Common myeloid progenitor, CD34-positive (primary cell): ENCODE data around the gene NPAS3.

Experiments
- CTCF ChIA-PET: fragments of 350-600 bp; sonication (Branson Sonifier 250); formaldehyde crosslinking; loops from one replicate; lab custom pipeline; 2021; ENCODE audit warnings: antibody characterized with exemption; lab: Charles Lee
- POLR2A ChIA-PET: fragments of 350-600 bp; sonication (Branson Sonifier 250); formaldehyde crosslinking; loops from one replicate; lab custom pipeline; 2021; ENCODE audit warnings: antibody characterized with exemption; lab: Charles Lee
- DNase-seq, 3 donors: peaks; one replicate each; pipeline versions ENCODE4 v3.0.0 to v3.0.0-alpha.2; 2013
- H3K27ac ChIP-seq, 2 experiments: 1 replicate in 1 of 2; 2 replicates in 1 of 2; pipeline ENCODE4 v1.7.0; 2013; ENCODE audit warnings: inconsistent platforms in 2 of 2, low read length in 2 of 2, mild to moderate bottlenecking in 2 of 2, low read depth in 1 of 2, moderate library complexity in 1 of 2; ENCODE audit not compliant: severe bottlenecking in 2 of 2, insufficient read depth in 1 of 2, poor library complexity in 1 of 2
- H3K27me3 ChIP-seq, 5 experiments: replicated peaks in 2 of 5; 1 replicate in 3 of 5; 2 replicates in 2 of 5; pipeline versions ENCODE4 v1.6.1 to v1.7.0; 2013; ENCODE audit warnings: low read length in 4 of 5, mild to moderate bottlenecking in 2 of 5, moderate library complexity in 2 of 5, inconsistent platforms in 1 of 5; ENCODE audit not compliant: insufficient read depth in 5 of 5, control insufficient read depth in 4 of 5
- H3K36me3 ChIP-seq, 4 experiments: 1 replicate in 2 of 4; 2 replicates in 2 of 4; pipeline versions ENCODE4 v1.6.1 to v1.7.0; 2013; ENCODE audit warnings: low read length in 3 of 4, control low read depth in 1 of 4, mild to moderate bottlenecking in 1 of 4; ENCODE audit not compliant: control insufficient read depth in 4 of 4, insufficient read depth in 4 of 4
- H3K4me1 ChIP-seq, 4 experiments: 1 replicate in 3 of 4; 2 replicates in 1 of 4; pipeline versions ENCODE4 v1.6.1 to v1.7.1; 2013; ENCODE audit warnings: low read length in 3 of 4, mild to moderate bottlenecking in 3 of 4, control low read depth in 1 of 4, inconsistent platforms in 1 of 4, moderate library complexity in 1 of 4; ENCODE audit not compliant: control insufficient read depth in 4 of 4, insufficient read depth in 4 of 4; ENCODE audit errors: control extremely low read depth in 1 of 4
- H3K4me3 ChIP-seq, 7 experiments: 1 replicate in 4 of 7; 2 replicates in 3 of 7; pipeline versions ENCODE4 v1.5.1 to v1.7.0; 2013; ENCODE audit warnings: mild to moderate bottlenecking in 7 of 7, low read length in 6 of 7, moderate library complexity in 6 of 7, inconsistent platforms in 2 of 7, low read depth in 2 of 7, control low read depth in 1 of 7; ENCODE audit not compliant: insufficient read depth in 4 of 7, control insufficient read depth in 1 of 7; ENCODE audit errors: extremely low read depth in 1 of 7
- H3K9me3 ChIP-seq, 5 experiments: 1 replicate in 4 of 5; 2 replicates in 1 of 5; pipeline versions ENCODE4 v1.6.1 to v1.7.1; 2013; ENCODE audit warnings: low read length in 4 of 5, mild to moderate bottlenecking in 2 of 5, inconsistent platforms in 1 of 5, low read depth in 1 of 5, moderate library complexity in 1 of 5; ENCODE audit not compliant: control insufficient read depth in 4 of 5, insufficient read depth in 2 of 5; ENCODE audit errors: control extremely low read depth in 1 of 5
- WGBS: methylation state at CpG from one replicate; pipeline ENCODE4 v1.1.5; 2013; ENCODE audit not compliant: insufficient coverage; 5-methylcytosine and 5-hydroxymethylcytosine counted together

Gene NPAS3

DNA sequence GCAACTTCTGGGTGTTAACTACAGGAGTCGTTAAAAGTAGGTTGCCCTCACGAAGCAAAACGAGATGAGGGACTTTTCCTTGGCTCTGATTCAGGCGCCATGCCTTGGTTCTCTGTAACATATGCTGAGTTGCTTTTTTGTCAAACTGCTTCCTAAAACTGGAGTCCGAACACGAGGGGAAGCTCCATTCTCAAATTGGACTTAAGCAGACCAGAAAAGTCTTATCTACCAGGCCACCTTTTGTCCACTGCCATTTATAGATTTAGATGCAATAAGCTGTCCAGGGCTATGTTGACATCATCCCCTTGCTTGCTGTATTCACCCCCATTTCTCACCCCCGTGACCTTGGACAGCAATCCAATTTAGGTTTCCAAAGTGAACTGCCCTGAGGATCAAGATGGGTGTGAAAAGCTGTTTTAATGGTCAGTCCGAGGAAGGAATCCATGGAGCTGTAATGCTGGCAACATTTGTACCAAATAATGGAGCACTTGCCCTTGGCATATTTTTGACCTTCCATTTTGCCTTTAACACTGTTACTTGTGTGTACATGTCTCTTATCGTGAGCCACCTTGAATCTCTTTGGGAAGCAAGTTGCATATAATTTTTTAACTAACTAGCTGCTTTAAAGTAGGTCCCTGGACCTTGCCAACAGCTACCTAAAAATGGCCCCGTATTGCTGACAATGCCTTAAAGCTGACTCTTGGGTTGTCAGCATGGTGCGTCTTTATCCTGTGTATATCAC lies 714.1 kb downstream of the NPAS3 start:
- CTCF ChIA-PET, result no interaction called here
- Histone ChIP-seq H3K27me3 (no peaks in the 10 kb centered on the region), H3K36me3 (no peaks in the 10 kb centered on the region), H3K4me1 (no peaks in the 10 kb centered on the region), H3K27ac (no peak overlapping the region), H3K4me3 (no peak overlapping the region), H3K9me3 (peaks cover 0 to 2% (median 0%) of the 10 kb centered on the region in 5 experiments)
- POLR2A ChIA-PET, result no interaction called here
- WGBS, result 94% methylated on average over 7 of the region's 11 CpGs
- DNase-seq, result no peak

DNA sequence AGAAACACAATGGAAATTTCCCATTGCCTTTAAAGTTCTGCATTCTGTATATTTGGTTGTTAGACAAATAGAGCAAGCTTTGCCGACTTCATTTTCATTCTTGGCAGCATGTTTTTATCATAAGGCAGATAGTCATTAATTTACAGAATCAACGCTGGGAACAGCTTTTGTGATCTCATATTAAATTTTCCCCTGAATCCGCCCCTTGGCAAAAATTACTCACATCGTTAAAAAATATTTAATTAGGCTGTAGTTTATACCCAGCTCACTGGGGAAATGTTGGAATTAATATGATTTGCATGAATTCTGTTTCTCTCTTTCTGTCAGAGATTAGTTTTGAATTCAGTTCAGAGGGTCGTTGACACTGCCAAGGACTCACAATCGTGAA lies 714.6 kb downstream of the NPAS3 start:
- no peak for DNase-seq
- H3K27ac ChIP-seq, result no peak overlapping the region
- H3K4me3 ChIP-seq, result no peak overlapping the region
- peaks cover 0 to 2% (median 0%) of the 10 kb centered on the region in 5 experiments for H3K9me3 ChIP-seq
- ChIA-PET POLR2A (no interaction called here), CTCF (no interaction called here)
- H3K27me3 ChIP-seq, result no peaks in the 10 kb centered on the region
- H3K36me3 ChIP-seq, result no peaks in the 10 kb centered on the region
- H3K4me1 ChIP-seq, result no peaks in the 10 kb centered on the region
- WGBS, result 80% methylated on average over 1 of the region's 6 CpGs

DNA sequence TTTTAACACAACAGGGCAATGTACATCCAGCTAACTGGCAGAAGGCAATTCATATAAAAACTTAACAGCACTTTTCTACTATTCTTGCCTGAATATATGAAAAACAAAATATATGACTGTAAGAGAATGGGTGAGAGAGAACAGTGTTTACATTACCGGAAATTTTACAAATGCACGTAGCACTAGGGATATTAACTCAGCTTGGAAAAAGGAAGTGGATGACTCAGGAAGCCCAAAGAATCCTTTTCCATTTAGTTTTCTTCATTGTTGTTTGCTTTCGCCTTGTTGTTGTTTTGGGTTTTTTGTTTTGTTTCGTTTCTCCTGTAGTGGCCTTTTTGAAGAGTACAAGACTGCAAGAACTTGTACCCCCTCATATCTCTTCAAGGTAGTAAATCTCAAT lies 716.7 kb downstream of the NPAS3 start:
- H3K27me3 ChIP-seq, result no peaks in the 10 kb centered on the region
- no peak for DNase-seq
- no peak overlapping the region for H3K4me3 ChIP-seq
- peaks cover 0 to 2% (median 0%) of the 10 kb centered on the region in 5 experiments for H3K9me3 ChIP-seq
- POLR2A ChIA-PET, result interaction anchor here (0.5 kb wide), 1 partner anchor 580 kb away, joined by 3 read pairs; no protein-coding TSS in a partner anchor
- CTCF ChIA-PET, result no interaction called here
- H3K36me3 ChIP-seq, result no peaks in the 10 kb centered on the region
- H3K4me1 ChIP-seq, result no peaks in the 10 kb centered on the region
- H3K27ac ChIP-seq, result no peak overlapping the region
- WGBS, result 79% methylated on average over 2 of the region's 4 CpGs

DNA sequence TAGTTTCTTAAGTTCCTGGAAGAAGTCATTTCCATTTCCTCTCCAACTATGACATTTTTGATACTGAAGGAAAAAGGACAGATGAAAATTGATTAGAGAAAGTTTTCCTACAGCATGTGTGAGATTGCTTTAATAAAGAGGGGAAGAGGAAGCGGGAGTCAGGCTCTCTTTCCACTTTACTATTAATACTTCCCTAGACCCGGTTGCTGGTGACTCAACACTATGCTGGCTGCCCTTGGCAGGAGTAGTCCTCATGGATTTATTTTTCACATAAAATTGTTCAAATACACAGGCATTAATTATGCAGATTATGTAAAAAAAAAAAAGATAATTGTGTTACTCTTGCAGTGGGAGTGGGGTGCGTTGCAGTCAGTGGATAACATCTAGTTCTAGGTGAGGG lies 718.8 kb downstream of the NPAS3 start:
- ChIA-PET CTCF (no interaction called here), POLR2A (no interaction called here)
- 100% methylated on average over 1 of the region's 3 CpGs for WGBS
- no peak for DNase-seq
- no peak overlapping the region for H3K27ac ChIP-seq
- no peaks in the 10 kb centered on the region for H3K4me1 ChIP-seq
- peaks cover 0 to 2% (median 0%) of the 10 kb centered on the region in 5 experiments for H3K9me3 ChIP-seq
- no peak overlapping the region for H3K4me3 ChIP-seq
- H3K27me3 ChIP-seq, result no peaks in the 10 kb centered on the region
- H3K36me3 ChIP-seq, result no peaks in the 10 kb centered on the region

DNA sequence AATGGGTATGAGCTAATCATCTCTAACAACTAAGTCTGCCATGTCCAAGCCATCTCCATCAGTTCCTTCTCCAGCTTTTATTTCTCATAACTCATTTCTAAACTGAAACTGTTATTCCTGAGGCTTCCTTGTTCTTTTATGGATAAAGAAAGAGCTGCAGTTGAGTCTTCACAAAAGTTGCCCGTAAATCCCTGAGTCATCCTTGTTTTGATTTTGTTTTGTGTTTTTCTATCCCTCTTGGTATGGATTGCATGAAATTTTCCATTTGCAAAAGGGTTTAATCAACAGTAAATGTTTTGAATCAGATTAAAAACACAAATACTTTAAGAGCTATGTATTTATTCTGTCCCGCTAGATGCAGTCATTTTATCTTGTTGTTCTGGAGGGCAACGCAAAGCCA lies 721.6 kb downstream of the NPAS3 start:
- ChIA-PET POLR2A (no interaction called here), CTCF (interaction anchor here (1.4 kb wide), 1 partner anchor 16 kb away, joined by 3 read pairs; no protein-coding TSS in a partner anchor)
- Histone ChIP-seq H3K9me3 (peaks cover 0 to 1% (median 0%) of the 10 kb centered on the region in 5 experiments), H3K4me3 (no peak overlapping the region), H3K4me1 (no peaks in the 10 kb centered on the region), H3K36me3 (no peaks in the 10 kb centered on the region), H3K27me3 (no peaks in the 10 kb centered on the region), H3K27ac (no peak overlapping the region)
- WGBS, result 89% methylated on average over 2 of the region's 3 CpGs
- DNase-seq, result no peak

DNA sequence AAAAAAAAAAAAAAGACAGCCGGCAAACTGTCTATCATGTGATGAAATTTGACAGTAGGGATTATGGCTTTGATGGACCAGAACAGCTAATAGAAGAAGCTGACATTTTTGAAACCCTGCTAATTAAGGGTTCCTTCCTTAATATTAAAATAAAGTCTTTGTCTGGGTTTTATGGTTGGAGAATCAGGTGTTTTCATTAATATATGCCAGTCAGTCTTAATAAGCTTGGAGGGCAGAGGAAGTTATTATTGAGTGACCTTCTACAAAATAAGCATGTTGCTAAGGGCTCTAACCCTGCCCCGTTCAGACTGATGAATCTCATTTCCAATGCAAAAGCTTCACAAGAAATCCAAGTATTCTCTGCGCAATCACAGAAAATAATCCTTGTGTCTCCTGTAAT lies 722.4 kb downstream of the NPAS3 start:
- no peak overlapping the region for H3K4me3 ChIP-seq
- POLR2A ChIA-PET, result interaction anchor here (0.7 kb wide), 1 partner anchor 91 kb away, joined by 3 read pairs; no protein-coding TSS in a partner anchor
- no peaks in the 10 kb centered on the region for H3K27me3 ChIP-seq
- CTCF ChIA-PET, result interaction anchor here (1.4 kb wide), 1 partner anchor 15 kb away, joined by 3 read pairs; no protein-coding TSS in a partner anchor
- H3K27ac ChIP-seq, result no peak overlapping the region
- 95% methylated on average over 2 of the region's 3 CpGs for WGBS
- no peak for DNase-seq
- peaks cover 0 to 1% (median 0%) of the 10 kb centered on the region in 5 experiments for H3K9me3 ChIP-seq
- no peaks in the 10 kb centered on the region for H3K4me1 ChIP-seq
- H3K36me3 ChIP-seq, result no peaks in the 10 kb centered on the region

DNA sequence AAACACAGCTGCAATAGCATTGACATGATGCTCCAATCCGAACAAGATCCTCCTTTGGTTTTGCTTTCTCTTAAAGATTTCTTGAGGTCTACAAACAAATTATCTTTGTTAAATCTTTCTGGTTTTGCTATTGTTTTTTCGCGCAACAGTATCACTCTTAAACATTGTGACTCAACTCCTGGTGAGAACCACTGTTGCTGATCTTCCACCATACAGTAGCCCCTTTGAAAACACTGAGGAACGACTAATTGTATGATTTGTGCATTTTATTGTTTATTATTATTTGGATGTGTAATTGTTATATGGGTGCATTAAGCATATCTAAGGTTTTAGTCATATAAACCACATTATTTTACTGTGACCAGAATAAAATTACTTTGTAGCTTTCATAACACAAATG lies 729.4 kb downstream of the NPAS3 start:
- H3K27me3 ChIP-seq, result no peaks in the 10 kb centered on the region
- no peaks in the 10 kb centered on the region for H3K9me3 ChIP-seq
- H3K4me3 ChIP-seq, result no peak overlapping the region
- H3K36me3 ChIP-seq, result no peaks in the 10 kb centered on the region
- CTCF ChIA-PET, result no interaction called here
- no peaks in the 10 kb centered on the region for H3K4me1 ChIP-seq
- no peak overlapping the region for H3K27ac ChIP-seq
- POLR2A ChIA-PET, result no interaction called here
- WGBS, result 100% methylated on average over 1 of the region's 4 CpGs
- DNase-seq, result no peak
